NCI-H2196 treated with DMSO at 0.1 percent for 48 hours (cell line): Measurements from ENCODE around the gene LIX1.
"Not testable (repeated sequence)": the region's sequence is repeated elsewhere in the genome, so short reads cannot be mapped to it uniquely, and the experiment has no call there.

Experiments
- DNase-seq: peaks from one replicate; lab custom pipeline; 2025; ENCODE audit not compliant: unreplicated experiment; lab: John Stamatoyannopoulos, UW

The LIX1 gene

DNA sequence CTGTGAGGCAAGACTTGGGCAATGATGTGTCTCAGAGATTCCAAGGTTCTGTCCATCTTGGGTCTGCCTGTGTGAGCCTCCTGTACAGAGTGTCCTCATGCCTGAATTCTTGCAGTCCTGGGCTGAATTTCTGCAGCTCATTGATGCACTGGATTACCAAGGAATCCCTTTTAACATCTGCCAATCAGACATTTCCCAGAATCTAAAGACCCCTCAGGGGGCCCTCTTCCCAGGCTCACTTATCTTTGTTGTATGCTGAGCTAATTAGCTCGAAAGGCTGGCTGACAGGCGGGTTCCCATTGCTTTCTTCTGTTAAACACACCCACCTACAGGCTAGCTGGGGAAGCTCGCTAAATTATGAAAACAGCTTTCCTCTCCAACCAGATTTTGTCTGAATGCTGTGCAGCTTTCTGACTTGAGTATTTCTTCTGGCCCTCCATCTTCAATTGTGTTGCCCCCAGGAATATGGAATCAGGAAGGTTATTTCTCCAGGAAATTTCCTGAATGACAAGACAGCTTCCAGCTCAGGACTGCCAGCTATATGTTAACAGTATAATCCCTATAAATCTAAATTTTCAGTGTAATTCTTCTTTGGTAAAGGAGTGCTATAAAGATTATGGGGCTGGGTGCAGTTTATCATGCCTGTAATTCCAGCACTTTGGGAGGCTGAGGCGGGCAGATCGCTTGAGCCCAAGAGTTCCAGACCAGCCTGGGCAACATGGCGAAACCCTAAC, at the start of gene LIX1:
LIX1 (minus strand) TSS at position 91 of the 734 bp plus-strand sequence; CDS start at position 56, 35 bp downstream.
- DNase-seq, result no peak

GRCh38 chr5:97191893-97192292, 49.5 kb upstream of the LIX1 start:
- no peak for DNase-seq

GRCh38 chr5:97189523-97189922, 47.1 kb upstream of the LIX1 start:
- DNase-seq, result not testable (repeated sequence)

GRCh38 chr5:97183930-97184213, 41.5 kb upstream of the LIX1 start:
- no peak for DNase-seq

GRCh38 chr5:97183100-97183929, 40.9 kb upstream of the LIX1 start, which contains the start of gene RIOK2:
Gene RIOK2, minus strand, starts transcription at chr5:97183247. Its CDS starts 56 bp downstream, at chr5:97183191.
- peak; percentile 81 for DNase-seq

GRCh38 chr5:97182571-97183099, 40.2 kb upstream of the LIX1 start:
- DNase-seq, result no peak

- DNase-seq, result no peak
These were observed 39.6 kb upstream of the LIX1 start for GRCh38 chr5:97181856-97182545.

GRCh38 chr5:97179457-97179856, 37.0 kb upstream of the LIX1 start:
- DNase-seq, result not testable (repeated sequence)

DNA sequence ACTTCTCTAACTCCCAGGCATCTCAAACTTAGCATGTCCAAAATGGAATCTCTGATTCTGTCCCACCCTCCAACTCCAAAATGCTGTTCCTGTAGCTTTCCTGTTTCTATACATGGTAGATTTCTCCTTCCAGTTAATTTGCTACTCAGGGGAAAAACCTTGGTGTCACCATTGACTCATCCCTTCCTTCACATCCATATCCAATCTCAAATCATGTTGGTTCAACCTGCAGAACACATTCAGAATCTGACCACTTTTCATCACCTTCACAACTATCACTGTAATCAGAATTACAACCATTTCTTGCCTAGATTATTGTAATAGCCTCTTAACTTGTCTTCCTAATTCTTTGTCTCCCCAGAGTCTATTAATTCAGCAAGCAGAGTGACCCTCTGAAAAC, 29.8 kb upstream of the LIX1 start:
- no peak for DNase-seq

DNA sequence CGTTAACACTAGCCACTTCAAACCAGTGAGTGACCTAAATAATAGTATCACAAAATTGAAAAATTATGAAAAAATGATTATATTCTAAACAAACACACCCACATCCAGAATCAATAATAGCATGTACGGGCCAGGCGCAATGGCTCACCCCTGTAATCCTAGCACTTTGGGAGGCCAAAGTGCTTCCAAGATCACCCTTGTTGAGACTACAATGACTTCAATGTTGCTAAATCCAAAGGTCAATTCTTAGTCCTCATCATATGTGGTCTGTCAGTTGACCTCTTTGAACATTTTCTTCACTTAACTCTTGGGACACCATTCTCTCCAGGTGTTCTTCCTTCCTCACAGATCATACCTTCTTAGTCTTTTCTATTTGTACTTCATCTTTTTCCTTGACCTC, 29.3 kb upstream of the LIX1 start:
- no peak for DNase-seq

GRCh38 chr5:97167435-97167834, 25.0 kb upstream of the LIX1 start:
- DNase-seq, result no peak

GRCh38 chr5:97165726-97166125, 23.3 kb upstream of the LIX1 start:
- no peak for DNase-seq

- no peak for DNase-seq
These were observed 22.4 kb upstream of the LIX1 start for GRCh38 chr5:97164846-97165245.

GRCh38 chr5:97163790-97164285, 21.4 kb upstream of the LIX1 start:
- DNase-seq, result no peak

GRCh38 chr5:97163360-97163764, 21.0 kb upstream of the LIX1 start:
- no peak for DNase-seq

DNA sequence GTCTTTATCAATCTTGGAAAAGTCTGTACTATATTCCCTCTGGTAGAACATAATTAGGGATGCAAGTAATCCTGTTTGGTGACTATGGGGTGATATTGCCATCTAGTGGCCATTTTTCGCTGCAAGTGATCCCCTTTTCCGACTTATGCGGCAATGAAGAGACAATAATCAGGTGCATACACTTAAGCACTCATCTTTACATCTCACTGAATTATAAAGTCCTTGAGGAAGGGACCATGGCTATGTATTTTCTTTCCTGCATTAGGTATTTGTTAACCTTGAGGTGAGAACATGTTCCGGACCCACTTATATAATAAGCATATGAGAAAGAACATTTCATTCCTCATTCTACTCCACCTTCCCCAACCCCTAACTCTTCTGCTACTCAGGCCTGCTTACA, 19.6 kb upstream of the LIX1 start:
- DNase-seq, result no peak

GRCh38 chr5:97157689-97158088, 15.3 kb upstream of the LIX1 start:
- DNase-seq, result no peak

GRCh38 chr5:97151370-97151769, 9.0 kb upstream of the LIX1 start:
- no peak for DNase-seq

GRCh38 chr5:97150401-97150800, 8.0 kb upstream of the LIX1 start:
- DNase-seq, result no peak

DNA sequence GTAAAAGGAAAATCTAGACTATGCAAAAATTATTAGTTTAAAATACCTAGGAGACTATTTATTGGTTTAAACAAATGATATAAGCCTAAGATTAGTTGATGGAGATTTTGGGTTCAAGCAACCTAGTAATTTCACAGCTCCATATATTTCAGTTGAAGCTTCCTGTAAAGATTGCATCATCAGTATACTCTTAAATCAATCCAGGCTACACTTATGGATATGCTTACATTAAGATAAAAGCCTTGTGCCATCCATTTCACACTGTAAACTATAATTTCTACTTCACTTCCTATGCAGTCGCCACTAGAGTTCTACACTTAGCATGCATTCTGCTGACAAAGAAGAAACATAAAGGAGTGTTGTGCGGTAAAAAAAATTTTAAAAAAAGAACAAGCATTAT, 7.3 kb upstream of the LIX1 start:
- no peak for DNase-seq

- DNase-seq, result no peak
These were observed 5.9 kb upstream of the LIX1 start for GRCh38 chr5:97148288-97148687.
